Measurements from ENCODE around the gene COL8A2.

DNA sequence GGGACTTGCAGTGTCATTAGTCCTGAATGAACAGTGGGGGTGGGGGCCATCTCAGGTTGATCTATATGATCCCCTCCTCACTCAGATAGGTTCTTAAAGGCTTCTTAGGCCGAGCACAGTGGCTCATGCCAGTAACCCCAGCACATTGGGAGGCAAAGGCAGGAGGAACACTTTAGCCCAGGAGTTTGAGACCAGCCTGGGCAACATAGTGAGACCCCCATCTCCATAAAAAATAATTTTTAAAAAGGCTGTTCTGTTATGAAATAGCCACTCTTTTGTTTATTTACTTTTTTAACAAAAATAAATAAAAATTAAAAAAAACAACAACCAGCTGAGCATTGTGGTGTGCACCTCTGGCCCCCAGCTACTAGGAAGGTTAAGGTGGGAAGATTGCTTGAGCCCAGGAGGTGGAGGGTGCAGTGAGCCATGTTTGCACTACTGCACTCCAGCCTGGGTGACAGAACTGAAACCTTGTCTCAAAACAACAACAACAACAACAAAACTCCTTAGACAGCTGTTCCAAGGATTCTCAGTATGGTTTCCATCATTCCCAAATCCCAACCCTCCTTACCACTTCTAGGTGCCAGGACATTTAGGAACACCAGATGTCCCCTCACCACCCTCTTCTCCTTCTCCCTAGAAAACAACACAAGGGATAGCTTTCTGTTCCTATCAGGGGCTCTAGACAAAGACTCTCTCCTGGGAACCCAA, 26.3 kb upstream of the COL8A2 start:
- TF ChIP-seq, protein P1, sequence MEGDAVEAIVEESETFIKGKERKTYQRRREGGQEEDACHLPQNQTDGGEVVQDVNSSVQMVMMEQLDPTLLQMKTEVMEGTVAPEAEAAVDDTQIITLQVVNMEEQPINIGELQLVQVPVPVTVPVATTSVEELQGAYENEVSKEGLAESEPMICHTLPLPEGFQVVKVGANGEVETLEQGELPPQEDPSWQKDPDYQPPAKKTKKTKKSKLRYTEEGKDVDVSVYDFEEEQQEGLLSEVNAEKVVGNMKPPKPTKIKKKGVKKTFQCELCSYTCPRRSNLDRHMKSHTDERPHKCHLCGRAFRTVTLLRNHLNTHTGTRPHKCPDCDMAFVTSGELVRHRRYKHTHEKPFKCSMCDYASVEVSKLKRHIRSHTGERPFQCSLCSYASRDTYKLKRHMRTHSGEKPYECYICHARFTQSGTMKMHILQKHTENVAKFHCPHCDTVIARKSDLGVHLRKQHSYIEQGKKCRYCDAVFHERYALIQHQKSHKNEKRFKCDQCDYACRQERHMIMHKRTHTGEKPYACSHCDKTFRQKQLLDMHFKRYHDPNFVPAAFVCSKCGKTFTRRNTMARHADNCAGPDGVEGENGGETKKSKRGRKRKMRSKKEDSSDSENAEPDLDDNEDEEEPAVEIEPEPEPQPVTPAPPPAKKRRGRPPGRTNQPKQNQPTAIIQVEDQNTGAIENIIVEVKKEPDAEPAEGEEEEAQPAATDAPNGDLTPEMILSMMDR (IDR thresholded peaks at IDR 0.05): no peak
- TF ChIP-seq ZFX (IDR thresholded peaks at IDR 0.05; ENCODE audit: borderline replicate concordance): no peak
